ENCODE data around the gene BAZ1B. TPM values are rescaled to one million over a fixed set of nuclear protein-coding genes. Genes with fewer than 3 reads are reported as not detected.

Gene BAZ1B
- total and polyA plus RNA-seq, 9 of the 15 experiments (the other 6 are each of a cell fraction or from before 2014, with no cell fraction given), result 15.0 to 134 (median 79.5) TPM

- TF ChIP-seq FOXP4 (CRISPR knock-in tag; IDR thresholded peaks at IDR 0.05; ENCODE audit: borderline replicate concordance), result 0 out of 2 replicates have a peak, but pooled peaks have one; percentile 42
- TF ChIP-seq ZBTB7A (IDR thresholded peaks at IDR 0.05; ENCODE audit: borderline replicate concordance, control insufficient read depth, low read depth, low read length), result peak; percentile 91; the same call in 1 of the 2 replicates
- no peak for TF ChIP-seq TEAD2 (tag; IDR thresholded peaks at IDR 0.05)
- TF ChIP-seq TBL1XR1 (IDR thresholded peaks at IDR 0.05; ENCODE audit: low read length in 2 of 2), result no peak; a peak in 1 of 4 replicates
- no peak for TF ChIP-seq ZNF224 (CRISPR knock-in tag; IDR thresholded peaks at IDR 0.05)
- peak; percentile 85 for TF ChIP-seq ETV1 (tag; conservative IDR thresholded peaks at IDR 0.05; ENCODE audit: low read depth)
- no peak for TF ChIP-seq ARID2 (IDR thresholded peaks at IDR 0.05)
- TF ChIP-seq SP2 (IDR thresholded peaks at IDR 0.05; ENCODE audit: extremely low read depth, low read depth, low read length, poor library complexity, severe bottlenecking), result peak; percentile 95
- TF ChIP-seq ZNF407 (IDR thresholded peaks at IDR 0.05; ENCODE audit: low read depth), result peak; percentile 75
- TF ChIP-seq ZMIZ1 (IDR thresholded peaks at IDR 0.05; ENCODE audit: low read depth in 2 of 2, low read length in 2 of 2), result no peak
- TF ChIP-seq XRCC4 (IDR thresholded peaks at IDR 0.05; ENCODE audit: extremely low read depth, insufficient read depth, insufficient read length), result no peak
- no peak for TF ChIP-seq U2AF2 (optimal IDR thresholded peaks at IDR 0.05; ENCODE audit: low read depth, low read length)
Observed at GRCh38 chr7:73522105-73522872, at the start of gene BAZ1B (continued).
